Muscle layer of duodenum (tissue), 2 donors: ENCODE data around the gene SOD1.

Source experiments
- H3K27ac ChIP-seq: one replicate; pipeline ENCODE4 v1.7.0; 2013; ENCODE audit warnings: mild to moderate bottlenecking, low read length
- H3K27me3 ChIP-seq: one replicate; pipeline ENCODE4 v1.7.0; 2013; ENCODE audit warnings: low read depth, mild to moderate bottlenecking, control low read depth, low read length
- H3K36me3 ChIP-seq, 2 donors: one replicate each; pipeline ENCODE4 v1.7.0; 2013; ENCODE audit warnings: low read length in 2 of 2, control low read depth in 1 of 2, mild to moderate bottlenecking in 1 of 2; ENCODE audit not compliant: insufficient read depth in 2 of 2, control insufficient read depth in 1 of 2
- H3K4me1 ChIP-seq, 2 donors: one replicate each; pipeline ENCODE4 v1.7.0; 2013; ENCODE audit warnings: low read length in 2 of 2, mild to moderate bottlenecking in 2 of 2, control low read depth in 1 of 2, moderate library complexity in 1 of 2; ENCODE audit not compliant: insufficient read depth in 2 of 2, control insufficient read depth in 1 of 2
- H3K4me3 ChIP-seq, 2 donors: one replicate each; pipeline ENCODE4 v1.7.0; 2013; ENCODE audit warnings: low read length in 2 of 2, low read depth in 1 of 2, mild to moderate bottlenecking in 1 of 2
- H3K9me3 ChIP-seq, 2 donors: one replicate each; pipeline ENCODE4 v1.7.0; 2013; ENCODE audit warnings: low read length in 2 of 2, control low read depth in 1 of 2, mild to moderate bottlenecking in 1 of 2; ENCODE audit not compliant: control insufficient read depth in 1 of 2
- donor health status: healthy.

SOD1 gene

DNA sequence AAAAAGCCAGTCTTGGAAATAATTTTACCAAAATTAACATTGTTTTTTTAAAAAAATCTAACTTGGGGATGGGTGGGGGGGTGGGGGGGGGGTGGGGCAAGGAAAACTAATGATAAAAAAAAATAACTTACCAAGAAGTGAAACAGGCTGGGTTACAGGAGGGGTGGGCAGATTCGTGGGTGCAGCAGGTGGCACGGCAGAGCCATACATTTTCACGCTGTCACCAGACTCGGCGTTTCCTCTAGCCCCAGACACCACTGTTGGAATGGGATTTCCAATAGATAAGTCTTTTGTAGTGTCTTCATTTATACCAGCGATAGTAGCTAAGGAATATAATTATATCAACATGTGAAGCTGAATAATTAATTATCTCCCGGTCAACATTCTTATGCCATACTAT lies 25.4 kb downstream of the SOD1 start:
- H3K4me1 ChIP-seq = no peaks in the 10 kb centered on the region
- H3K27ac ChIP-seq = no peak overlapping the region
- H3K27me3 ChIP-seq = no peaks in the 10 kb centered on the region
- no peak overlapping the region for H3K4me3 ChIP-seq
- peaks cover 34 to 60% of the 10 kb centered on the region in 2 donors for H3K36me3 ChIP-seq
- H3K9me3 ChIP-seq = no peaks in the 10 kb centered on the region

DNA sequence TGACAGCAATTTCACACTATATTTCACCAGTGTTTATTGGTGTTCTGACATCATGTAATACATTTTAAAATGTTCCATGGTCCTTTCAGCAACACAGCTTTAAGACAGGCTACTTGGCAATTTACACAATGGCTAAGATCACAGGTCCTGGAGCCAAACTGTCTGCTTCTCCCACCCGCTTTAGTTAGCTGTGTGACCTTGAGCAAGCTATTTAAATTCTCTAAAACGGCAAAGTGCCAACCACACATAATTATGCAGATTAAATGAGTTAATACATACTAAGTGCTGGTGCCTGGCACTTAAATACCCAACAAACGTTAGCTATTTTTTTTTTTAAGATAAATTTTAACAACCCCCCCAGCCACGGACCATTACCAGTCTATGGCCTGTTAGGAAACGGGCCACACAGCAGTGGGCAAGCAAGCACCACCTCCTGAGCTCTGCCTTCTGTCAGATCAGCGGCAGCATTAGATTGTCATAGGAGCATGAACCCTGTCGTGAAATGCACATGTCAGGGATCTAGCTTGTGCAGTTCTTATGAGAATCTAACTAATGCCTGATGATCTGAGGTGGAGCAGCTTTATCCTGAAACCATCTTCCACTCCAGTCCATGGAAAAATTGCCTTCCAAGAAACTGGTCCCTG lies 26.9 kb downstream of the SOD1 start:
- Histone ChIP-seq H3K36me3 (peaks cover 45 to 75% of the 10 kb centered on the region in 2 donors), H3K9me3 (no peaks in the 10 kb centered on the region), H3K27me3 (no peaks in the 10 kb centered on the region), H3K4me3 (no peak overlapping the region), H3K4me1 (no peaks in the 10 kb centered on the region), H3K27ac (no peak overlapping the region)

DNA sequence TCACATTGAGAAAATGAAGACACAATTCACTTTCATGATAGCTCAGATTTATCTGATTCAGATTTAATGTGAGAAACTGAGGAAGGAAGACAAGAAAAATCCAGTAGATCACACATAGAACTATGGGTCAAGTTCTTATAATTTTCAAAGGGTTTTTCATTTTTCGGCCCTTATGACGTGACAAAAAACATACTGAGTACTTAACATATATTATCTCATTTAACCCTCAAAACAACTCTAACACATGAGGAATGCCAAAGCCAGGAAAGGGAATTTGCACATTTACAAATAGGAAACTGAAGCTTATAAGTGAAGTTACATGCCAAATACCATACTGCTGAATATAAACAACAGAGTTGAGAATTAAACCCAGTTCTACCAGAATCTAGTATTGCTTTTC lies 27.6 kb downstream of the SOD1 start:
- no peaks in the 10 kb centered on the region for H3K9me3 ChIP-seq
- H3K27me3 ChIP-seq = no peaks in the 10 kb centered on the region
- H3K36me3 ChIP-seq = peaks cover 50 to 74% of the 10 kb centered on the region in 2 donors
- no peaks in the 10 kb centered on the region for H3K4me1 ChIP-seq
- no peak overlapping the region for H3K27ac ChIP-seq
- no peak overlapping the region for H3K4me3 ChIP-seq

- no peaks in the 10 kb centered on the region for H3K9me3 ChIP-seq
- no peak overlapping the region for H3K27ac ChIP-seq
- H3K27me3 ChIP-seq = no peaks in the 10 kb centered on the region
- H3K36me3 ChIP-seq = peaks cover 60 to 76% of the 10 kb centered on the region in 2 donors
- no peaks in the 10 kb centered on the region for H3K4me1 ChIP-seq
- H3K4me3 ChIP-seq = no peak overlapping the region
These were observed 29.3 kb downstream of the SOD1 start for GRCh38 chr21:31688603-31689368.

DNA sequence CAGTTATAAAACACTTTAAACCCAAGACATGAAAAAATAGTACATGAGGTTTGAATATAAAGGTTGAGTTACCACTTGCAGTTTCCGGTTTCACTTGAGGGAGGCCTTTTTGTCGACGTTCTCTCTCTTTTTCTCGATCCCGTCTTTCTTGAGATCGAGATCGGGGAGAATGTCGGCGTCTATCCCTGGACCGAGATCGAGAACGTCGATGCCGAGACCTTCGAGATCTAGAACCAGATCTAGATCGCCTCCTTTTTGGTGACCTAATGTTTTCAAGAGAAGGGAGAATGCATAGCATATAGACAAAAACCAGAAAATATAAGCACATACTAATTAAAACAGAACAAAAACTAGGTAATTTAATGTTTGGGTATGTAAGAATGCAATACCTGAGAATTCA lies 33.7 kb downstream of the SOD1 start:
- H3K9me3 ChIP-seq = no peaks in the 10 kb centered on the region
- H3K36me3 ChIP-seq = peaks cover 62 to 65% of the 10 kb centered on the region in 2 donors
- H3K27ac ChIP-seq = no peak overlapping the region
- H3K4me1 ChIP-seq = no peaks in the 10 kb centered on the region
- H3K4me3 ChIP-seq = no peak overlapping the region
- no peaks in the 10 kb centered on the region for H3K27me3 ChIP-seq

DNA sequence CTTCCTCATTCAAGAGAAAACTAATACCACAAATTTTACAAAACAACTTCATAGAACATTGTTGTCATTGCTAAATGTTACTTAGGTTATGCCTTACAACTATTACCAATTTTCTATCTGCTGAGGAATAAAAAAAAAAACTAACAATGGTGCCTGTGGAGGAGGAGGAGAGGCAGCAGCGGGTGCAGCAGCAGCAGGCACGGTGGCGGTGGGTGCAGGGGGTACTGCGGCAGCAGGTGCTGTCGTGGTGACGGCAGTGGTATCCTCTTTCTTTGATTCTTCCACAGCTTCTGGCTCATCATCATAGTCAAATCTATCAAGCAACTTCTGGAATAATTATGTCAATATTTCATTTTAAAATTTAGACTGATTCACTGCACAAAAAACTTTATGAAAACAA lies 36.9 kb downstream of the SOD1 start:
- no peaks in the 10 kb centered on the region for H3K4me1 ChIP-seq
- H3K27ac ChIP-seq = no peak overlapping the region
- H3K9me3 ChIP-seq = no peaks in the 10 kb centered on the region
- peaks cover 68 to 77% of the 10 kb centered on the region in 2 donors for H3K36me3 ChIP-seq
- no peak overlapping the region for H3K4me3 ChIP-seq
- H3K27me3 ChIP-seq = no peaks in the 10 kb centered on the region

GRCh38 chr21:31698461-31698860 lies 39.0 kb downstream of the SOD1 start:
- peaks cover 59 to 74% of the 10 kb centered on the region in 2 donors for H3K36me3 ChIP-seq
- H3K4me3 ChIP-seq = no peak overlapping the region
- no peaks in the 10 kb centered on the region for H3K9me3 ChIP-seq
- H3K27me3 ChIP-seq = no peaks in the 10 kb centered on the region
- no peak overlapping the region for H3K27ac ChIP-seq
- H3K4me1 ChIP-seq = no peaks in the 10 kb centered on the region

GRCh38 chr21:31700040-31700439 lies 40.5 kb downstream of the SOD1 start:
- Histone ChIP-seq H3K4me3 (no peak overlapping the region), H3K4me1 (no peaks in the 10 kb centered on the region), H3K36me3 (peaks cover 48 to 68% of the 10 kb centered on the region in 2 donors), H3K27ac (no peak overlapping the region), H3K9me3 (no peaks in the 10 kb centered on the region), H3K27me3 (no peaks in the 10 kb centered on the region)

DNA sequence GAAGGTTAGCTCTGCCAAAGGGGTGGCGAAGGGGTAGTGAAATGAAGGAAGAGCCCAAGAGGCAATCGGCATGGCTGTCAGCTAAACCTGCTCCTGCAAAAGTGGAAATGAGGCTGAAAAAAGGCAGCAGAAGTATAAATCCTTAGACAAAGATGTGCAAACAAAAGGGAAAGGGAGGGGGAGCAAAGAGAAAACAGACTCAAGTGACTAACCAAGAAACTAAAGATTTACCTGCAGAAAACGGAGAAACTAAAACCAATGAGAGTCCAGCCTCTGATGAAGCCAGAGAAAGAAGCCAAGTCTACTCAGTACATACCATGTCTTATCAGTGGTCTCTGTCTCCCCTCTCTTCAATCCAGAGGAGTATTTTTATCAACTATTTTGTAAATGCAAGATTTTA lies 47.1 kb downstream of the SOD1 start:
- Histone ChIP-seq H3K27ac (no peak overlapping the region), H3K27me3 (no peaks in the 10 kb centered on the region), H3K4me3 (no peak overlapping the region), H3K36me3 (peaks cover 9 to 14% of the 10 kb centered on the region in 2 donors), H3K4me1 (peaks cover 0 to 21% of the 10 kb centered on the region in 2 donors), H3K9me3 (no peaks in the 10 kb centered on the region)

DNA sequence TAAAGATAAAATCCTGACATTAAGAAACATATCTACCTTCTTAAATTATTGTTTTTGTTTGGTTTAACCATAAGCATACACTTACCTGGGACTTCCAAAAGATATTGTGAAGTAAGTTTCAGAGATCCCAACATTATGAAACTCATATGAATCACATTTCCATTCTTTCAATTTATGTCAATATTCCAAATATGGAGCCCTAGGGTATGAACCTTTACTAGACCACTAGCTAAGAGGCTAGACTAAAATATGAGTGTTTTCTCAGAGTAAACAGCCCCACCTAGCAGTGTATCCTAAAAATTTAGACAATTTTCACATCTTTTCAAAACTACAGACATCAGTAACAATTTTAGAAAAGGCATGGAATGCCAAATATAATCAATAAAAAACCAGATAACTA lies 48.0 kb downstream of the SOD1 start:
- no peaks in the 10 kb centered on the region for H3K9me3 ChIP-seq
- H3K4me3 ChIP-seq = no peak overlapping the region
- H3K36me3 ChIP-seq = peaks cover 5 to 6% of the 10 kb centered on the region in 2 donors
- H3K27ac ChIP-seq = no peak overlapping the region
- peaks cover 0 to 21% of the 10 kb centered on the region in 2 donors for H3K4me1 ChIP-seq
- H3K27me3 ChIP-seq = no peaks in the 10 kb centered on the region

GRCh38 chr21:31708541-31708940 lies 49.0 kb downstream of the SOD1 start:
- H3K4me1 ChIP-seq = peaks cover 0 to 30% of the 10 kb centered on the region in 2 donors
- no peak overlapping the region for H3K27ac ChIP-seq

More at GRCh38 chr21:31708541-31708940, 49.0 kb downstream of the SOD1 start:
- H3K9me3 ChIP-seq = no peaks in the 10 kb centered on the region
- no peaks in the 10 kb centered on the region for H3K36me3 ChIP-seq
- no peaks in the 10 kb centered on the region for H3K27me3 ChIP-seq
- no peak overlapping the region for H3K4me3 ChIP-seq
